CD8-positive, alpha-beta memory T cell (primary cell): Measurements from ENCODE around the gene GRIA1. TPM values are rescaled to one million over a fixed set of nuclear protein-coding genes. Genes with fewer than 3 reads are reported as not detected.

Experiments used
- CTCF ChIA-PET: fragments of 350-600 bp; sonication (Branson Sonifier 250); formaldehyde crosslinking; loops from one replicate; lab custom pipeline; 2021; ENCODE audit warnings: antibody characterized with exemption; lab: Charles Lee
- POLR2A ChIA-PET: fragments of 350-600 bp; sonication (Branson Sonifier 250); formaldehyde crosslinking; loops from one replicate; lab custom pipeline; 2021; ENCODE audit warnings: antibody characterized with exemption; lab: Charles Lee
- DNase-seq, 5 donors: peaks; one replicate each; pipeline versions ENCODE4 v3.0.0 to v3.0.0-alpha.2; 2020 to 2022; ENCODE audit warnings: mixed read lengths in 1 of 5
- H3K27ac ChIP-seq: one replicate; pipeline ENCODE4 v1.7.0; 2013; ENCODE audit warnings: low read depth, mild to moderate bottlenecking, low read length, moderate library complexity
- H3K27me3 ChIP-seq: 2 replicates; pipeline ENCODE4 v1.7.0; 2013; ENCODE audit warnings: low read length, mild to moderate bottlenecking; ENCODE audit not compliant: insufficient read depth, poor library complexity, severe bottlenecking
- H3K36me3 ChIP-seq: 2 replicates; pipeline ENCODE4 v1.7.0; 2013; ENCODE audit warnings: mild to moderate bottlenecking, low read length, moderate library complexity; ENCODE audit not compliant: insufficient read depth
- H3K4me1 ChIP-seq: 2 replicates; pipeline ENCODE4 v1.7.0; 2013; ENCODE audit warnings: mild to moderate bottlenecking, low read length, moderate library complexity; ENCODE audit not compliant: insufficient read depth
- H3K4me3 ChIP-seq: 2 replicates; pipeline ENCODE4 v1.7.0; 2013; ENCODE audit warnings: mild to moderate bottlenecking, low read length
- H3K9me3 ChIP-seq: 2 replicates; pipeline ENCODE4 v1.7.0; 2013; ENCODE audit warnings: mild to moderate bottlenecking, low read length
- H3K27ac Mint-ChIP-seq, 8 donors: one replicate each; pipeline ENCODE4 v1.8.0; 2020 to 2021; ENCODE audit warnings: mixed read lengths in 8 of 8, mild to moderate bottlenecking in 6 of 8, inconsistent platforms in 3 of 8, moderate library complexity in 3 of 8
- H3K27me3 Mint-ChIP-seq, 2 donors: one replicate each; pipeline ENCODE4 v1.8.0; 2020 to 2021; ENCODE audit warnings: mixed read lengths in 2 of 2, mild to moderate bottlenecking in 1 of 2, moderate library complexity in 1 of 2
- H3K36me3 Mint-ChIP-seq, 3 donors: one replicate each; pipeline ENCODE4 v1.8.0; 2020 to 2021; ENCODE audit warnings: mixed read lengths in 3 of 3, inconsistent platforms in 1 of 3, mild to moderate bottlenecking in 1 of 3
- H3K4me1 Mint-ChIP-seq, 3 donors: one replicate each; pipeline ENCODE4 v1.8.0; 2020 to 2021; ENCODE audit warnings: mixed read lengths in 3 of 3, inconsistent platforms in 1 of 3, mild to moderate bottlenecking in 1 of 3
- H3K4me3 Mint-ChIP-seq, 7 donors: one replicate each; pipeline ENCODE4 v1.8.0; 2020 to 2021; ENCODE audit warnings: mixed read lengths in 7 of 7, mild to moderate bottlenecking in 6 of 7, moderate library complexity in 4 of 7, inconsistent platforms in 2 of 7
- H3K9me3 Mint-ChIP-seq, 5 donors: one replicate each; pipeline ENCODE4 v1.8.0; 2020 to 2022; ENCODE audit warnings: mixed read lengths in 5 of 5, mild to moderate bottlenecking in 3 of 5, moderate library complexity in 2 of 5, inconsistent platforms in 1 of 5
- polyA plus RNA-seq: library from polyadenylated mRNA; unstranded; fragments of 300-500 nt; fragmentation: Illumina TruSeq; gene quantifications from one replicate; pipeline ENCODE4 v1.2.3, GENCODE V29; 2021
- total RNA-seq, 2 experiments: library from RNA; stranded (reverse); gene quantifications; one replicate each; pipeline ENCODE4 v1.2.3, GENCODE V29; 2021

GRIA1 gene
- total and polyA plus RNA-seq, 3 experiments from 2014 or later = not detected

GRCh38 chr5:153508700-153509099 lies 18.2 kb downstream of the GRIA1 start:
- no peak overlapping the region for H3K27ac Mint-ChIP-seq
- Histone ChIP-seq H3K27me3 (no peaks in the 10 kb centered on the region), H3K4me1 (no peaks in the 10 kb centered on the region), H3K4me3 (no peak overlapping the region), H3K27ac (no peak overlapping the region), H3K36me3 (no peaks in the 10 kb centered on the region), H3K9me3 (no peaks in the 10 kb centered on the region)
- H3K9me3 Mint-ChIP-seq = peaks cover 0 to 4% (median 3%) of the 10 kb centered on the region in 5 donors
- DNase-seq = no peak
- ChIA-PET POLR2A (no interaction called here), CTCF (no interaction called here)
- H3K4me3 Mint-ChIP-seq = no peak overlapping the region
- no peaks in the 10 kb centered on the region for H3K36me3 Mint-ChIP-seq
- H3K4me1 Mint-ChIP-seq = no peaks in the 10 kb centered on the region
- peaks cover 0 to 1% of the 10 kb centered on the region in 2 donors for H3K27me3 Mint-ChIP-seq

GRCh38 chr5:153511622-153512021 lies 21.2 kb downstream of the GRIA1 start:
- H3K27ac ChIP-seq = no peak overlapping the region
- H3K9me3 ChIP-seq = no peaks in the 10 kb centered on the region
- no peaks in the 10 kb centered on the region for H3K36me3 ChIP-seq
- no peak overlapping the region for H3K4me3 Mint-ChIP-seq
- DNase-seq = no peak
- H3K27me3 Mint-ChIP-seq = no peaks in the 10 kb centered on the region
- no peaks in the 10 kb centered on the region for H3K4me1 Mint-ChIP-seq
- H3K9me3 Mint-ChIP-seq = peaks cover 0 to 6% (median 3%) of the 10 kb centered on the region in 5 donors
- H3K4me3 ChIP-seq = no peak overlapping the region
- H3K36me3 Mint-ChIP-seq = no peaks in the 10 kb centered on the region
- ChIA-PET CTCF (no interaction called here), POLR2A (no interaction called here)
- no peaks in the 10 kb centered on the region for H3K27me3 ChIP-seq
- no peaks in the 10 kb centered on the region for H3K4me1 ChIP-seq
- no peak overlapping the region for H3K27ac Mint-ChIP-seq

- no peaks in the 10 kb centered on the region for H3K36me3 Mint-ChIP-seq
- Histone ChIP-seq H3K36me3 (no peaks in the 10 kb centered on the region), H3K4me1 (no peaks in the 10 kb centered on the region), H3K27me3 (no peaks in the 10 kb centered on the region), H3K9me3 (no peaks in the 10 kb centered on the region), H3K27ac (no peak overlapping the region), H3K4me3 (no peak overlapping the region)
- ChIA-PET POLR2A (no interaction called here), CTCF (no interaction called here)
- H3K27me3 Mint-ChIP-seq = no peaks in the 10 kb centered on the region
- H3K4me3 Mint-ChIP-seq = no peak overlapping the region
- H3K9me3 Mint-ChIP-seq = peaks cover 0 to 4% (median 3%) of the 10 kb centered on the region in 5 donors
- no peak overlapping the region for H3K27ac Mint-ChIP-seq
- no peak for DNase-seq
- H3K4me1 Mint-ChIP-seq = no peaks in the 10 kb centered on the region
These were observed 22.7 kb downstream of the GRIA1 start for GRCh38 chr5:153513156-153513555.

- Mint-ChIP-seq H3K27ac (no peak overlapping the region), H3K4me3 (no peak overlapping the region), H3K4me1 (no peaks in the 10 kb centered on the region), H3K9me3 (peaks cover 0 to 3% (median 3%) of the 10 kb centered on the region in 5 donors), H3K27me3 (no peaks in the 10 kb centered on the region), H3K36me3 (no peaks in the 10 kb centered on the region)
- Histone ChIP-seq H3K4me3 (no peak overlapping the region), H3K27ac (no peak overlapping the region), H3K36me3 (no peaks in the 10 kb centered on the region), H3K4me1 (no peaks in the 10 kb centered on the region), H3K27me3 (no peaks in the 10 kb centered on the region), H3K9me3 (no peaks in the 10 kb centered on the region)
- ChIA-PET CTCF (no interaction called here), POLR2A (no interaction called here)
- DNase-seq = no peak
These were observed 24.8 kb downstream of the GRIA1 start for GRCh38 chr5:153515301-153515700.

- no peaks in the 10 kb centered on the region for H3K27me3 Mint-ChIP-seq
- ChIA-PET POLR2A (no interaction called here), CTCF (no interaction called here)
- no peak overlapping the region for H3K27ac Mint-ChIP-seq
- no peak overlapping the region for H3K27ac ChIP-seq
- H3K9me3 Mint-ChIP-seq = peaks cover 0 to 3% (median 3%) of the 10 kb centered on the region in 5 donors
- no peaks in the 10 kb centered on the region for H3K27me3 ChIP-seq
- H3K36me3 ChIP-seq = no peaks in the 10 kb centered on the region
- no peak overlapping the region for H3K4me3 Mint-ChIP-seq
- no peak overlapping the region for H3K4me3 ChIP-seq
- no peak for DNase-seq
- no peaks in the 10 kb centered on the region for H3K4me1 ChIP-seq
- no peaks in the 10 kb centered on the region for H3K4me1 Mint-ChIP-seq
- no peaks in the 10 kb centered on the region for H3K36me3 Mint-ChIP-seq
- H3K9me3 ChIP-seq = no peaks in the 10 kb centered on the region
These were observed 26.2 kb downstream of the GRIA1 start for GRCh38 chr5:153516504-153517240.

- H3K27ac Mint-ChIP-seq = no peak overlapping the region
- H3K36me3 Mint-ChIP-seq = no peaks in the 10 kb centered on the region
- Histone ChIP-seq H3K27ac (no peak overlapping the region), H3K4me1 (no peaks in the 10 kb centered on the region), H3K36me3 (no peaks in the 10 kb centered on the region), H3K4me3 (no peak overlapping the region), H3K27me3 (no peaks in the 10 kb centered on the region), H3K9me3 (no peaks in the 10 kb centered on the region)
- CTCF ChIA-PET = no interaction called here
- POLR2A ChIA-PET = no interaction called here
- no peaks in the 10 kb centered on the region for H3K27me3 Mint-ChIP-seq
- no peaks in the 10 kb centered on the region for H3K4me1 Mint-ChIP-seq
- H3K9me3 Mint-ChIP-seq = peaks cover 0 to 3% (median 3%) of the 10 kb centered on the region in 5 donors
- H3K4me3 Mint-ChIP-seq = no peak overlapping the region
- DNase-seq = no peak
These were observed 26.8 kb downstream of the GRIA1 start for GRCh38 chr5:153517241-153517611.

- Mint-ChIP-seq H3K36me3 (no peaks in the 10 kb centered on the region), H3K27ac (no peak overlapping the region), H3K9me3 (peaks cover 0 to 3% (median 0%) of the 10 kb centered on the region in 5 donors), H3K4me1 (no peaks in the 10 kb centered on the region), H3K27me3 (no peaks in the 10 kb centered on the region), H3K4me3 (no peak overlapping the region)
- Histone ChIP-seq H3K27me3 (no peaks in the 10 kb centered on the region), H3K36me3 (no peaks in the 10 kb centered on the region), H3K9me3 (no peaks in the 10 kb centered on the region), H3K27ac (no peak overlapping the region), H3K4me1 (no peaks in the 10 kb centered on the region), H3K4me3 (no peak overlapping the region)
- no peak for DNase-seq
- ChIA-PET POLR2A (no interaction called here), CTCF (no interaction called here)
These were observed 29.7 kb downstream of the GRIA1 start for GRCh38 chr5:153520137-153520536.

- H3K9me3 Mint-ChIP-seq = peaks cover 0 to 3% (median 0%) of the 10 kb centered on the region in 5 donors
- Histone ChIP-seq H3K27me3 (no peaks in the 10 kb centered on the region), H3K9me3 (no peaks in the 10 kb centered on the region), H3K4me3 (no peak overlapping the region), H3K4me1 (no peaks in the 10 kb centered on the region), H3K36me3 (no peaks in the 10 kb centered on the region), H3K27ac (no peak overlapping the region)
- H3K4me1 Mint-ChIP-seq = no peaks in the 10 kb centered on the region
- CTCF ChIA-PET = no interaction called here
- DNase-seq = no peak
- POLR2A ChIA-PET = no interaction called here
- no peaks in the 10 kb centered on the region for H3K27me3 Mint-ChIP-seq
- no peaks in the 10 kb centered on the region for H3K36me3 Mint-ChIP-seq
- H3K4me3 Mint-ChIP-seq = no peak overlapping the region
- H3K27ac Mint-ChIP-seq = no peak overlapping the region
These were observed 30.5 kb downstream of the GRIA1 start for GRCh38 chr5:153520952-153521351.
